ENCODE measurements around the gene KRTAP4-7. TPM values are rescaled to one million over a fixed set of nuclear protein-coding genes. Genes with fewer than 3 reads are reported as not detected.
"Not testable (repeated sequence)": the region's sequence is repeated elsewhere in the genome, so short reads cannot be mapped to it uniquely, and the experiment has no call there.

KRTAP4-7 gene
- total RNA-seq, 4 donors from 2014 or later = not detected

DNA sequence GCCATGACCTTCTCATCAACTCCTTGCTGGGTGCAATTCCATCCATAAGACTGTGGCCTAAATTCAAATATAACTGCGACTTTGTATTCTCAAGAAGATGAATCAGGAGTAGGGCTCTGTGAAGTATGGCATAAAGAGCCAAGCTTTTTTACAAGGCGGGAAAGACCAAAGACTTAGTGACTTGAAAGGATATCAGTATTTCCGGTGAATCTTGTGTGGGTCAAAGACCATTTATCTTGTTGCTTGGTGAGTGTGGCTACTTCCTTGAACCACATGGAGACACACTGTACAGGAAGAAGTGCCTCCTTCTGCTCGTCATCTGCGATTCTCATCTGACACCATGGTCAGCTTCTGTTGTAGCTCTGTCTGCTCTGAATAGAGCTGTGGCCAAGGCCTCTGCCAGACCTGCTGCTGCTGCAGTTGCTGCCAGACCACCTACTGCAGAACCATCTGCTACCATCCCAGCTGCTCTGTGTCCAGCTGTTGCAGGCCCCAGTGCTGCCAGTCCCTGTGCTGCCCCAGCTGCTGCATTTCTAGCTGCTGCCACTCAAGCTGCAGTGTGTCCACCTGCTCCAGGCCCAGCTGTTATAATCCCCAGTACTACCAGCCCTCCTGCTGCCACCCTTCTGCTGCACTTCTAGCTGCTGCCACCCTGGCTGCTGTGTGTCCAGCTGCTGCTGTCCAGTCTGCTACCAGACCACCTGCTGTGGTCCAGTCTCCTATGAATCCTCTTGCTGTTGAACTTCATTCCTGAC lies 12.2 kb upstream of the KRTAP4-7 start:
- no peak for ATAC-seq (ENCODE audit: low FRiP score)
- TF ChIP-seq, protein P1, sequence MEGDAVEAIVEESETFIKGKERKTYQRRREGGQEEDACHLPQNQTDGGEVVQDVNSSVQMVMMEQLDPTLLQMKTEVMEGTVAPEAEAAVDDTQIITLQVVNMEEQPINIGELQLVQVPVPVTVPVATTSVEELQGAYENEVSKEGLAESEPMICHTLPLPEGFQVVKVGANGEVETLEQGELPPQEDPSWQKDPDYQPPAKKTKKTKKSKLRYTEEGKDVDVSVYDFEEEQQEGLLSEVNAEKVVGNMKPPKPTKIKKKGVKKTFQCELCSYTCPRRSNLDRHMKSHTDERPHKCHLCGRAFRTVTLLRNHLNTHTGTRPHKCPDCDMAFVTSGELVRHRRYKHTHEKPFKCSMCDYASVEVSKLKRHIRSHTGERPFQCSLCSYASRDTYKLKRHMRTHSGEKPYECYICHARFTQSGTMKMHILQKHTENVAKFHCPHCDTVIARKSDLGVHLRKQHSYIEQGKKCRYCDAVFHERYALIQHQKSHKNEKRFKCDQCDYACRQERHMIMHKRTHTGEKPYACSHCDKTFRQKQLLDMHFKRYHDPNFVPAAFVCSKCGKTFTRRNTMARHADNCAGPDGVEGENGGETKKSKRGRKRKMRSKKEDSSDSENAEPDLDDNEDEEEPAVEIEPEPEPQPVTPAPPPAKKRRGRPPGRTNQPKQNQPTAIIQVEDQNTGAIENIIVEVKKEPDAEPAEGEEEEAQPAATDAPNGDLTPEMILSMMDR (IDR thresholded peaks at IDR 0.05) = no peak
- DNase-seq (ENCODE audit: low spot score) = no peak

DNA sequence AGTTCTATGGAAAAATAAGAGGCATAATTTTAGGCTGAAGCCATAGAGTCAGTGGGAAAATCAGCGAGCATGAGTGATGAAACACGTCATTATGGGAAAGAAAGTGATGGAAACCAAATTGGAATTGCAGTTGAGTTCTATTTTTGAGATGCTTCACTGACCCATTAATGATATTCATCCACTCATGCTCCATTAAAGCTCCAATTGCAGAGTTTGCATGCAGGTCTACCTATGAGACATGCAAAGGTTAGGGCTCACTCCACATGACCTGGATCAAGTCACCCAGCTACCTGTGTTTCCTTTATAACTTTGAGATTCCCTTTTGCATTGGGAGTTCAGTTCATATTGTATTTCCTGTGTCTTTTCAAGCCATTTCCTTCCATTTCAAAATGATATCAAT lies 10.3 kb upstream of the KRTAP4-7 start:
- ATAC-seq (ENCODE audit: low FRiP score) (no peak), DNase-seq (ENCODE audit: low spot score) (no peak)
- TF ChIP-seq, protein P1 (IDR thresholded peaks at IDR 0.05) = no peak

DNA sequence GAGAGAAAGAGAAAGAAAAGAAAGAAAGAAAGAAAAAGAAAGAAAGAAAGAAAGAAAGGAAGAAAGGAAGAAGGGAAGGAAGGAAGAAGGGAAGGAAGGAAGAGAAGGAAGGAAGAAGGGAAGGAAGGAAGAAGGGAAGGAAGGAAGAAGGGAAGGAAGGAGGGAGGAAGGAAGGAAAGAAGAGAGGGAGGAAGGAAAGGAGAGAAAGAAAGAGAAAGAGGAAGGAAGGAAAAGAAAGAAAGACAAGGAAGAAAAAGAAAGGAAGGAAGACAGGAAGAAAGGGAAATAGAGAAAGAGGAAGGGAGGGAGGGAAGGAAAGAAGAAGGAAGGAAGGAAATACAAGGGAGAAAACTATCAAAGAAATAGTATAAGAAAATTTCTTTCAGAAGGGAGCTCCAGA lies 7.2 kb upstream of the KRTAP4-7 start:
- no peak for DNase-seq (ENCODE audit: low spot score)
- ATAC-seq (ENCODE audit: low FRiP score) = no peak

DNA sequence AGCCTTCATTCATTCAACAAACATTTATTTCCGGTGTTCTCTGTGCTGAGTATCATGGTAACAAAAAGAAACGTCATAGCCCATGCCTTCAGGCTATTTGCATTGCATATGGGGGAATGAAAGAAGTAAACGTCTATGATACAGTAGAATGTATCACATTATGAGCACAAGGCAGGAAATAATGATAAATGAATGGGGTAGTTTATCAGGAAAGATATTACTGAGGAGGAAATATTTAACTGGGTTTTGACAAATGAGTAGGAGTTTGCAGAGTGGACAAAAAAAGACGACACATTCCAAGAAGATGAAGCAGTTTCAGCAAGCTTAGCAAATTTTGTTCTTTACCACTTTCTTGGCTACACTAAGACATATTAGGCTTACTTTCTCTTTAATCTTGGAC lies 1.3 kb upstream of the KRTAP4-7 start:
- ATAC-seq (ENCODE audit: low FRiP score) (no peak), DNase-seq (ENCODE audit: low spot score) (no peak)
- TF ChIP-seq, protein P1 (IDR thresholded peaks at IDR 0.05) = no peak

More for the DNA sequence above, 7.2 kb upstream of the KRTAP4-7 start:
- TF ChIP-seq, protein P1 (IDR thresholded peaks at IDR 0.05) = no peak

DNA sequence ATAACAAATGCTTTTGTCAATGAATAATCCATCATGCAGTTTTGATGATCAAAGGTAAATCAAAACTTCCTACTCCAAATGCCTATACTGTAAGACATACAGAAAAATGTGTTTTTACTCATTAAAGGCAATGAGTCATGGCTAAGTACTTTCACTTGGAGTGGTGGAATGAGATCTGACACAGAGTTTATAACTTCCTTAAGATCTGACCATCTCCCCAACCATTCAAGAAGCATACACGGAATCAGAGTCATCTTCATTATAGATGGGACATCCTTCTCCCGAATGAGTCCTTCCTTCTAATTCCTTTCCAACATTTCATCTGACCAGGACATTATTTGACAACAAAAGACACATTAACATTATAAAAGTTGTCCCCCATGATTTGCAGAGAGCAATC lies 523 bp upstream of the KRTAP4-7 start:
- ATAC-seq (ENCODE audit: low FRiP score) = not testable (repeated sequence)

DNA sequence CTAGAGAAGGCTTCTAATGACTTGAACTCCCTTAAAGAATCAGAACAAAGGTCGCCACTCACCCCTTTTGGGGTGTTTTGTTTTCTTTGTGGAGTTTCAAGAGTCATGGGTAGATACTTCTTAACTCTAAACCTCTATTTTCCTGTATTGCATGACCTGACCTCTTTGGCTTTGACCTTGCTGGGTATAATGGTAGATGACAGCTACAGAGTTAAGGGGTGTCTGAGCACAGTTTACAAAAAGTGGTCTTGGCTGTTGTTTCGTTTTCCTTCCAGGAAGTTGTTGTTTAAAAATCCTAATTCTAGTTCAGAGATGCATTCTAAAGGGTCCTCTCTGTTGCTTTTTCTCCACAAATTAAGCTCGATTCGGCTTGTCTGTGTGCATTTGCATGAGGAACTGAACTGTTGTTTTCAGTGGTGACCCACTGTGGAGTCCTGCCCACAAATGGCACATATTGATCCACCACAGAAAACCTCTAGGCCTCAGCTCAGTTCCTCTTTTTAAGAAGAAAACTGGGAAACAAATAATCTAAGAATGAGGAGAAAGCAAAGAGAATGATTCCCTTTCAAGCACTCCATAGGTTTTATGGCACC lies 4.9 kb downstream of the KRTAP4-7 start:
- not testable (repeated sequence) for ATAC-seq (ENCODE audit: low FRiP score); DNase-seq (ENCODE audit: low spot score)

More for the DNA sequence above, 523 bp upstream of the KRTAP4-7 start:
- DNase-seq (ENCODE audit: low spot score) = not testable (repeated sequence)

DNA sequence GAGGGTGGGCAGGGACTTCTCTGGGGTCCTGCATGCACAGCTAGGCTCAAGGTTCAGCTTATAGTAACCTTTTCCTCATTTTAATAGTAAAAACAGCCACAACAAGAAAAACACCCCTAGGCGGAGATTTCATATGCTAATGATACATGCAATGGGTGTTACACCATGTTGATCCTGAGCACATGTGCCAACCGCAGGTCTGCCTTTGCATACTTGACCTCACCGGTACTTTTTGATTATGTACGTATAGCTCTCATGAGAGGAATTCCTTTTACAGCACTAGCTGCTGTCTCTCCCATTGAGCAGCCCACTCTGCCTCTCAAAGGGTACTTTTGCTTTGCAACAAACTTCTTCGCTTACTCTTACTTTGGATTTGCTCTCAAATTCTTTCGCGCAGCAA lies 12.1 kb downstream of the KRTAP4-7 start:
- TF ChIP-seq, protein P1 (IDR thresholded peaks at IDR 0.05) = no peak
- DNase-seq (ENCODE audit: low spot score) (no peak), ATAC-seq (ENCODE audit: low FRiP score) (no peak)

DNA sequence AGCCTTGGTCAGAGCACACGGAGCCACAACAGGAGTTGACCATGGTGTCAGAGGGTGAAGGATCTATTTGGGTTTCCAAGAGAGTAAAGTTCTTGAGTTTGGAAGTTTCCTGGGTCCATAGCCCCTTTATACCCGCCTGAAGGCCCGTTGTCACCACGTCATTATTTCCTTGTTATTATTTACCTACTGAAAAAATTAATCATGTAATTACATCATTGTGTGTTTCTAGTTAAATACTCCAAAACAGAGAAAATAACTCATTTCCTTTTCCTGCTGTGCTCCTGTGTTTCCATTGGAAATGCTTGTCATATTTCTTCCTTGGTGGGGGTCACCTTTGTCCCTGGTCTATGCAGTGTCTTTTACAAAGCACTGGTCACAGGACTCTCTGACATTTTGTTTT lies 14.1 kb downstream of the KRTAP4-7 start, which contains the start of gene KRTAP4-8:
KRTAP4-8 (minus strand) TSS at position 101 of the 400 bp plus-strand sequence; CDS start at position 43, 58 bp downstream.
- ATAC-seq (ENCODE audit: low FRiP score) (no peak), DNase-seq (ENCODE audit: low spot score) (no peak)
- TF ChIP-seq, protein P1 (IDR thresholded peaks at IDR 0.05) = no peak
